ENCODE data around the gene CIZ1.

CIZ1 gene

GRCh38 chr9:128166169-128166568 is 25.2 kb downstream of the CIZ1 start:
- in situ Hi-C loops (cut with MboI; ENCODE audit: low pct_unique_long_range_greater_than_20kb, low sequenced_read_pairs): no loop called here
- DNase-seq: no peak

DNA sequence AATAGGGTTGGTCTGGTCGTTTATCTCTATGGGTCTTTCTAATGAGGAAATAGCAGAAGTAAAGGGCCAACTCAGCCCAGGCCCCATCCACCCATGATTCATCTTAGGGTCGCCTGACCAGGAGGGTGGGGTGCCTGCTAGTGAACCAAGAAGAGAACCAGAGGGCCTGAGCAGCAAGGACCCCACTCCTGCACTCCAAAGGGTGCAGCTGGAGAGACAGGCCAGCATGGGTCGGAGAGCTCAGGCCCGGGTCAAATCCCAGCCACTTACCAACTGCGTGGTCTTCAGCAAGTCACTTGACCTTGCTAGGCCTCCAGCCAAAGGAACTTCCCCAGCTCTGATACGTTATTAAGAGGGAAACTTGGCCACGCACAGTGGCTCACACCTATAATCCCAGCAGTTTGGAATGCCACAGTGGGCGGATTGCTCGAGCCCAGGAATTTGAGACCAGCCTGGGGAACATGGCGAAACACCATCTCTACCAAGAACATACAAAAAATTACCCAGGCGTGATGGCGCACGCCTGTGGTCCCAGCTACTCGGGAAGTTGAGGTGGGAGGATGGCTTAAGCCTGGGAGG is 27.0 kb downstream of the CIZ1 start:
- in situ Hi-C loops (cut with MboI; ENCODE audit: low pct_unique_long_range_greater_than_20kb, low sequenced_read_pairs): no loop called here
- DNase-seq: no peak

GRCh38 chr9:128163523-128164306 is 27.7 kb downstream of the CIZ1 start:
- in situ Hi-C loops (cut with MboI; ENCODE audit: low pct_unique_long_range_greater_than_20kb, low sequenced_read_pairs): no loop called here
- DNase-seq: no peak

DNA sequence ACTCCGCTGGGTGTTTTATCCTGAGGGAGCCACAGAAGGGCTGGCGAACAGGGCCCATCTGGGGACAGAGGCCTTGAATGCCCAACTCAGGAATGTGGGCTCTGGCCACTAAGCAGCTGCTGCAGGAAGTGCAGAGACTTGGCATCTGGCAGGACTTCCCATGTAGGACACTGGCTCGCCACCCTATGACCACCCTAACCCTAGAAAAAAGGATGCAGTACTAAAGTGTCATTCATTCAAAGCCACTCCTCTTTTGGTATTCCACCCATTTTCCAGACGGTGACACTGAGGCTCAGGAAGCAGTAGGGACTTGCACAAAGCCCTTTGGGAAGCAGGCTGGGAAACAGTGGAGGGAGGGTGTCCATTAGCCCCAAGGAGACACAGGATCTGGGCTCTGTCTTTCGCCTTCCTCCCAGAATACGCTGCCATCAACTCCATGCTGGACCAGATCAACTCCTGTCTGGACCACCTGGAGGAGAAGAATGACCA is 28.3 kb downstream of the CIZ1 start:
- in situ Hi-C loops (cut with MboI; ENCODE audit: low pct_unique_long_range_greater_than_20kb, low sequenced_read_pairs): no loop called here
- no peak for DNase-seq

- in situ Hi-C loops (cut with MboI; ENCODE audit: low pct_unique_long_range_greater_than_20kb, low sequenced_read_pairs): no loop called here
These were observed 29.0 kb downstream of the CIZ1 start for GRCh38 chr9:128162215-128163026.

GRCh38 chr9:128161215-128161902 is 30.0 kb downstream of the CIZ1 start:
- in situ Hi-C loops (cut with MboI; ENCODE audit: low pct_unique_long_range_greater_than_20kb, low sequenced_read_pairs): no loop called here

More at GRCh38 chr9:128162215-128163026, 29.0 kb downstream of the CIZ1 start:
- no peak for DNase-seq

GRCh38 chr9:128160603-128160987 is 30.8 kb downstream of the CIZ1 start:
- in situ Hi-C loops (cut with MboI; ENCODE audit: low pct_unique_long_range_greater_than_20kb, low sequenced_read_pairs): no loop called here
- DNase-seq: peak; percentile 37

More at GRCh38 chr9:128161215-128161902, 30.0 kb downstream of the CIZ1 start:
- no peak for DNase-seq

DNA sequence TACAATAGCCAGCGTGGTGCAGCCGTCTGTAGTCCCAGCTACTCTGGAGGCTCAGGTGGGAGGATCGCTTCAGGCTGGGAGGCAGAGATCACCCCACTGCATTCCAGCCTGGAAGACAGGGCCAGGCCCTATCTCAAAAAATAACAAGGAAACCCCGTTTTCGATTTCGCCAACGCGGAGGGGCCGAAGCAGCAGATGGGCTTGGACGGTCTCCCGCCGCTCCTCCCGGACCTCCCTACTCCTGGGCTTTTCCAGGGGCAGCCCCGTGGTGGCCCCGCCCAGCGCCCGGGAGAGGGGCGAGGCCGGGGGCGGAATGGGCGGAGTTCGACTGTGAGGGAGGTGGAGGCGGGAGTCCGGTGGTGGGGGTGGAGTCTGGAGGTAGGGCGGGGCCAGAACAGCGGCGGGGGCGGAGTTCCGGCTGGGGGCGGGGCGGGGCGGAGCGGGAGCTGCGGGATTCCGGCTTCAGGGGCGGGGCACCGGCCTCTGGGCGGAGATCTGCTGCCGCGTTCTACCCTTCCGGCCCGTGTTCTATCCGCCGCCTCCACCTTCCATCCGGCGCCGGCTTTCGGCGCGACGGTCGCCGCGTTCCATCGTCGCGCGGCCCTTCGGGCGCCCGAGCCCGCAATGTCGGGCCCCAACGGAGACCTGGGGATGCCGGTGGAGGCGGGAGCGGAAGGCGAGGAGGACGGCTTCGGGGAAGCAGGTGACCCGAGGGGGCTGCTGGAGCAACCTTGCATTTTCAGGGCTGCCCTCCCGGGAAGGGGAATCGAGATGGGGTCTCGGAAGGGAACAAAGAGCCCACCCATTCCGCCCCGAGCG is 31.4 kb downstream of the CIZ1 start, which contains the start of gene BBLN:
Gene BBLN (plus strand): TSS at position 482 of the 819 bp plus-strand sequence. CDS start 143 bp downstream, at position 625.
- DNase-seq: peak; percentile 91
- in situ Hi-C loops (cut with MboI; ENCODE audit: low pct_unique_long_range_greater_than_20kb, low sequenced_read_pairs): no loop called here

- peak; percentile 94 for DNase-seq
- in situ Hi-C loops (cut with MboI; ENCODE audit: low pct_unique_long_range_greater_than_20kb, low sequenced_read_pairs): no loop called here
These were observed 31.9 kb downstream of the CIZ1 start for GRCh38 chr9:128159522-128159783.

- DNase-seq: no peak
- in situ Hi-C loops (cut with MboI; ENCODE audit: low pct_unique_long_range_greater_than_20kb, low sequenced_read_pairs): no loop called here
These were observed 35.5 kb downstream of the CIZ1 start for GRCh38 chr9:128155736-128156500.

DNA sequence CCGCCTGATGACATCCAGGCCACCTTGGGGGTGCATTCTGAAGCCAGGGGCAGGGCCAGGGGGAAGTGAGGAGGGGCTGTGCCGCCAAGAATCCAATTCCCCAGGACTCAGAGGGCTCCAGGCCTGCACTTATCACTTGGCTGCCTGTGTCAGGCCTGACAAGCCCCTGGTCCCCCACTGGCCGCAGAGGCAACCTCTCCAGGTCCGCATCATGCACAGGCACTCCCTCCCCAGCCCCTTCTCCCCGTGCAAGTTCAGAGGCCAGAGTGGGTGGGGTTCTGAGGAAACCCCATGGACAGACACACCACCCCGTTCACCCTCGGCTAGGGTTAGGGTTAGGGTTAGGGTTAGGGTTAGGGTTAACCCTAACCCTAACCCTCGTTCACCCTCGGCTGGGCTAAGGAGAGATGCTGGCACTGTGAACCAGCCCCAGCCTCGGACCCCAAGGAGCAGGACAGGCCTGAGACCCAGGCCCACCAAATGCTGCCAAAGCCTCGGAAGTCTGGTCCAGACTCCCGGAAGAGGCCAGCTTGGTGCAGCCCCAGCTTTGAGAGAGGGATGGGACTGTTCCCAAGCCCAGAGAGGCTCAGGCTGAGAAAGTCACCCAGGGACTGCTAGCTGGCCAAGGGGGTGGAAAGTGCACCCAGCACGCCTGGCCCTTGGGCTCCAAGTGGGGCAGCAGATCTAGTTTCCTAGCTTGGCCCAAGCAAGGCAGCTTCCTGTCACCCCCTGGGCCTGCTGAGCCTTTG is 37.3 kb downstream of the CIZ1 start:
- in situ Hi-C loops (cut with MboI; ENCODE audit: low pct_unique_long_range_greater_than_20kb, low sequenced_read_pairs): no loop called here

GRCh38 chr9:128153060-128153946 is 38.1 kb downstream of the CIZ1 start:
- in situ Hi-C loops (cut with MboI; ENCODE audit: low pct_unique_long_range_greater_than_20kb, low sequenced_read_pairs): no loop called here
- no peak for DNase-seq

More for the DNA sequence above, 37.3 kb downstream of the CIZ1 start:
- DNase-seq: no peak

- DNase-seq: no peak
- in situ Hi-C loops (cut with MboI; ENCODE audit: low pct_unique_long_range_greater_than_20kb, low sequenced_read_pairs): no loop called here
These were observed 39.0 kb downstream of the CIZ1 start for GRCh38 chr9:128152133-128153059.

DNA sequence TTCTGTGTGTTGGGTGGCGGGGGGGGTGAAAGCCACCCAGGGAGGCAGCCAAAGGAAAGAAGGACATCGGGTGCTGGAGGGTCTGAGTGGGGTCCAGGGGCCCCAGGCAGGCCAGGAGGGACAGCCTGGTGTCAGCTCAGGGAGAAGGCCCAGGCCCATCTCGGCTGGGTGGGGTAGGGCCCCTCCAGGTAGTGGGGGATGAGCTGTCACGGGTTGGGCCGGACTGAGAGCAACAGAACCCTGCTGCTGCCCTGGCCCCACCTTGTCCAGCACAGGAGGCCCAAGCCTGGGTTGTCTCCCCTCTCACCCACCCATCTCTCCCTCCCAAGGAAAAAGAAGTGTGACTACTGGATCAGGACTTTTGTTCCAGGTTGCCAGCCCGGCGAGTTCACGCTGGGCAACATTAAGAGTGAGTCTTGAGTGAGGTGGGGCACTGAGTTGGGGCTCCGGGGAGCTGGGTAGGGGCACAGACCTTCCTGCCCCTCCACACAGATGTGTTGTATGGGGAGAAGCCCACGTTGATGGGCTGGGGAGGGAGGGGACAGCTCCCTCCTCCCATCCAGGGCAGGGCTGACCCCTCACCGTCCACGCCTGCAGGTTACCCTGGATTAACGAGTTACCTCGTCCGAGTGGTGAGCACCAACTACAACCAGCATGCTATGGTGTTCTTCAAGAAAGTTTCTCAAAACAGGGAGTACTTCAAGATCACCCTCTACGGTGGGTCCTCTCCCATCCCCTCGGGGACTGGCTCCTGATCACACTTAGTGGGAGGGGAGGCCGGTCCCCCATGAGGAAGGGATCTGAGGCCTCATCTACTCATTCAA is 39.9 kb downstream of the CIZ1 start:
- in situ Hi-C loops (cut with MboI; ENCODE audit: low pct_unique_long_range_greater_than_20kb, low sequenced_read_pairs): no loop called here
- no peak for DNase-seq

Data from KBM-7 (cell line).